Uterus (tissue), 2 donors: Measurements from ENCODE around the gene KSR2.

Experiments used
- CTCF ChIP-seq, 4 experiments: fragments of 200-600 bp in 2 of 4; fragments of 450-650 bp in 2 of 4; sonication (generic) in 2 of 4; IDR thresholded peaks; one replicate each; pipeline ENCODE4 v1.5.1; 2016 to 2019; ENCODE audit warnings: antibody characterized with exemption in 4 of 4, mild to moderate bottlenecking in 2 of 4, moderate library complexity in 1 of 4
- POLR2A ChIP-seq, 2 donors: fragments of 450-650 bp; IDR thresholded peaks; one replicate each; pipeline ENCODE4 v1.6.1; 2016; ENCODE audit warnings: antibody characterized with exemption in 2 of 2, mild to moderate bottlenecking in 1 of 2, moderate library complexity in 1 of 2

GRCh38 chr12:117589021-117589420 lies 379.8 kb downstream of the KSR2 start:
- TF ChIP-seq POLR2A (IDR thresholded peaks at IDR 0.05): no peak
- TF ChIP-seq CTCF (IDR thresholded peaks at IDR 0.05): no peak
